ENCODE results near the gene SLC40A1. TPM values are rescaled to one million over a fixed set of nuclear protein-coding genes. Genes with fewer than 3 reads are reported as not detected.
A peak's percentile ranks its signal among the peaks of the same experiment; 100 is the strongest.

SLC40A1 gene
- total and polyA plus RNA-seq, 2 of the 13 experiments (the other 11 are each of a cell fraction or from before 2014, with no cell fraction given): 10.6 to 24.9 TPM

DNA sequence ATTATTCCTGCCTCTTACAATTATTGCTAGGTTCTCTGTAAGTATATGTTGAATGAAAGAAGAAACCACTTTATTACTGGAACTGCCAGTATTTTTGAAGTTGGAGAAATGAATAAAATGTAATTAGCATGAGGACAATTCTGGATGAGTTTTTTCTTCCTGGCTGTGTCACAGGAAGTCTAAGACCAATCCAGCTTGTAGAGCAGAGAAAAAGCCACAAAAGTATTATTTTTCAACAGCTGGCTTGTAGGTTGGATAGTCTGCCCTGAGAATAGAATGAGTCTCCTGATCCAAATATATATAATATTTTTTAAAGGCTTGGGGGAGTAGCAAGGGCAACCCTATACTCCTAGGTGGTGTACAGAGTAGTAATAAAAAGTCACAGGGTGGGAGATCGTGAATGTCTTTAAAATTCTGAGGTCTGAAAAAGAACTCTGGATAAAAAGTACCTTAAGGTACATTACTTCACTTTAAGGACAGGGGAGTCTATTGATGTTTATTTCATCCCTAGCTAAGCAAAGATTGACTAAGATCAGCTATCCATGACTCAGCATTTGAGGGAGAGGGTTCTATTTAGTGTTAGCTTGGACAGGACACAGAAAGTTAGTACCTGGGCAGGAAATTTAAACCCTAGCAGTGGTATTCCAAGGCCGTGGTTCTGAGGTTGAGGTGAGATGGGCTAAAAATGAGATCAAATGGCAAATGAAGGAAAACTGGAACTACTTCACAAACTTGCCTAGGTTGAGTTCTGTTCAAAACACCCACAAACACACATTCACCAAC lies 31.7 kb downstream of the SLC40A1 start (continued):
- TF ChIP-seq ZNF335 (CRISPR knock-in tag; IDR thresholded peaks at IDR 0.05) (peak; percentile 68; the same call in 1 of the 2 replicates), FOSL2 (CRISPR knock-in tag; IDR thresholded peaks at IDR 0.05) (peak; percentile 54), NFKB2 (CRISPR knock-in tag; IDR thresholded peaks at IDR 0.05; ENCODE audit: borderline replicate concordance) (no peak), ZNF282 (IDR thresholded peaks at IDR 0.05; ENCODE audit: partially characterized antibody) (no peak)
- TF ChIP-seq, protein P1, sequence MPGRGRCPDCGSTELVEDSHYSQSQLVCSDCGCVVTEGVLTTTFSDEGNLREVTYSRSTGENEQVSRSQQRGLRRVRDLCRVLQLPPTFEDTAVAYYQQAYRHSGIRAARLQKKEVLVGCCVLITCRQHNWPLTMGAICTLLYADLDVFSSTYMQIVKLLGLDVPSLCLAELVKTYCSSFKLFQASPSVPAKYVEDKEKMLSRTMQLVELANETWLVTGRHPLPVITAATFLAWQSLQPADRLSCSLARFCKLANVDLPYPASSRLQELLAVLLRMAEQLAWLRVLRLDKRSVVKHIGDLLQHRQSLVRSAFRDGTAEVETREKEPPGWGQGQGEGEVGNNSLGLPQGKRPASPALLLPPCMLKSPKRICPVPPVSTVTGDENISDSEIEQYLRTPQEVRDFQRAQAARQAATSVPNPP (CRISPR knock-in tag; IDR thresholded peaks at IDR 0.05): no peak

DNA sequence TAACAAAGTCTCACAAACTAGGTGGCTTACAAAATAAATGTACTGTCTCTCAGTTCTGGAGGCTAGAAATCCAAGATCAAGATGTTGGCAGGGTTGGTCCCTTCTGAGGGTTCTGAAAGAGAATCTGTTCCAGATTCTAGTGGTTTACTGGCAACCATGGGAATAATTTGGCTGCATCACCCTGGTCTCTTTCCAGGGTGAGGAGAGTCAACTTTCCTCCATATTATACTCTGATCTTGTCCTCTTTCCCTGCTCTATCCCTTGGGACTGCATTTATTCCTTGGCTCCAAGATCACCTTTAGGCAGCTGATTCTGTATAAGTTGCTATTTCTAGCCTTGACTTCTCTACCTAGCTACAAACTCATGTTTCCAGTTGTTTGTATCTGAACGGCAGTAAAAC lies 35.2 kb downstream of the SLC40A1 start:
- WGBS (ENCODE audit: low lambda C conversion rate): 92% methylated on average over 1 of the region's 1 CpG
- no peak for DNase-seq (ENCODE audit: low spot score)
- Histone ChIP-seq H3K4me3 (replicated peaks in 1 of 3; ENCODE audit: insufficient read depth in 1 of 3, low read depth in 2 of 3, low read length in 3 of 3) (no peak overlapping the region), H3K4me2 (ENCODE audit: low read depth, low read length) (no peak overlapping the region), H2AFZ (ENCODE audit: low read length) (no peak overlapping the region), H4K20me1 (ENCODE audit: insufficient read depth, low read length) (no peaks in the 10 kb centered on the region), H3K36me3 (replicated peaks in 1 of 2; ENCODE audit: control insufficient read depth in 1 of 2, insufficient read depth in 2 of 2, low read length in 2 of 2) (no peaks in the 10 kb centered on the region), H3K4me1 (ENCODE audit: insufficient read depth, low read length) (peaks cover 38% of the 10 kb centered on the region), H3K27ac (ENCODE audit: extremely low read length, insufficient read depth, low read length) (no peak overlapping the region), H3K9me3 (ENCODE audit: low read length) (no peaks in the 10 kb centered on the region), H3K27me3 (ENCODE audit: control insufficient read depth in 1 of 2, insufficient read depth in 2 of 2, low read length in 2 of 2) (no peaks in the 10 kb centered on the region), H3K9ac (ENCODE audit: insufficient read depth, low read depth, low read length) (no peak overlapping the region), H3K79me2 (ENCODE audit: insufficient read depth, low read length) (no peaks in the 10 kb centered on the region)
- intact Hi-C loops (cut with micrococcal nuclease; ENCODE audit: unreplicated experiment): no loop called here
- TF ChIP-seq ZSCAN12 (CRISPR knock-in tag; IDR thresholded peaks at IDR 0.05) (no peak), ZNF564 (CRISPR knock-in tag; IDR thresholded peaks at IDR 0.05) (no peak), ZNF292 (CRISPR knock-in tag; IDR thresholded peaks at IDR 0.05; ENCODE audit: borderline replicate concordance, low read depth) (no peak), CBX5 (CRISPR knock-in tag; IDR thresholded peaks at IDR 0.05; ENCODE audit: borderline replicate concordance) (no peak), MEIS1 (CRISPR knock-in tag; IDR thresholded peaks at IDR 0.05; ENCODE audit: borderline replicate concordance) (no peak), SAP130 (CRISPR knock-in tag; IDR thresholded peaks at IDR 0.05; ENCODE audit: low read depth) (no peak), ZBTB7B (CRISPR knock-in tag; IDR thresholded peaks at IDR 0.05) (no peak), SIN3A (IDR thresholded peaks at IDR 0.05; ENCODE audit: borderline replicate concordance, low read depth, low read length) (no peak), PLRG1 (conservative IDR thresholded peaks at IDR 0.05) (no peak), ZNF589 (CRISPR knock-in tag; conservative IDR thresholded peaks at IDR 0.05) (no peak), HDAC1 (CRISPR knock-in tag; IDR thresholded peaks at IDR 0.05) (no peak)
- TF ChIP-seq, protein P2, sequence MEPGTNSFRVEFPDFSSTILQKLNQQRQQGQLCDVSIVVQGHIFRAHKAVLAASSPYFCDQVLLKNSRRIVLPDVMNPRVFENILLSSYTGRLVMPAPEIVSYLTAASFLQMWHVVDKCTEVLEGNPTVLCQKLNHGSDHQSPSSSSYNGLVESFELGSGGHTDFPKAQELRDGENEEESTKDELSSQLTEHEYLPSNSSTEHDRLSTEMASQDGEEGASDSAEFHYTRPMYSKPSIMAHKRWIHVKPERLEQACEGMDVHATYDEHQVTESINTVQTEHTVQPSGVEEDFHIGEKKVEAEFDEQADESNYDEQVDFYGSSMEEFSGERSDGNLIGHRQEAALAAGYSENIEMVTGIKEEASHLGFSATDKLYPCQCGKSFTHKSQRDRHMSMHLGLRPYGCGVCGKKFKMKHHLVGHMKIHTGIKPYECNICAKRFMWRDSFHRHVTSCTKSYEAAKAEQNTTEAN (CRISPR knock-in tag; conservative IDR thresholded peaks at IDR 0.05): no peak
- no peak for ATAC-seq
- in situ Hi-C loops (cut with HindIII; ENCODE audit: extremely low pct_ligation_motif_present, low pct_unique_long_range_greater_than_20kb): no loop called here
- ChIA-PET CTCF (ENCODE audit: low intra/inter-chr PET ratio, low total read pairs) (no interaction called here), POLR2A (no interaction called here)
- FAIRE-seq: no peak
- no TSS peak for BruUV-seq (replicated peaks)
